ENCODE data around the gene SPSB2. TPM values are rescaled to one million over a fixed set of nuclear protein-coding genes. Genes with fewer than 3 reads are reported as not detected.
"Not testable (repeated sequence)": the region's sequence is repeated elsewhere in the genome, so short reads cannot be mapped to it uniquely, and the experiment has no call there.

The SPSB2 gene
- total RNA-seq, 2 donors from 2014 or later: 9.2 to 19.1 TPM

DNA sequence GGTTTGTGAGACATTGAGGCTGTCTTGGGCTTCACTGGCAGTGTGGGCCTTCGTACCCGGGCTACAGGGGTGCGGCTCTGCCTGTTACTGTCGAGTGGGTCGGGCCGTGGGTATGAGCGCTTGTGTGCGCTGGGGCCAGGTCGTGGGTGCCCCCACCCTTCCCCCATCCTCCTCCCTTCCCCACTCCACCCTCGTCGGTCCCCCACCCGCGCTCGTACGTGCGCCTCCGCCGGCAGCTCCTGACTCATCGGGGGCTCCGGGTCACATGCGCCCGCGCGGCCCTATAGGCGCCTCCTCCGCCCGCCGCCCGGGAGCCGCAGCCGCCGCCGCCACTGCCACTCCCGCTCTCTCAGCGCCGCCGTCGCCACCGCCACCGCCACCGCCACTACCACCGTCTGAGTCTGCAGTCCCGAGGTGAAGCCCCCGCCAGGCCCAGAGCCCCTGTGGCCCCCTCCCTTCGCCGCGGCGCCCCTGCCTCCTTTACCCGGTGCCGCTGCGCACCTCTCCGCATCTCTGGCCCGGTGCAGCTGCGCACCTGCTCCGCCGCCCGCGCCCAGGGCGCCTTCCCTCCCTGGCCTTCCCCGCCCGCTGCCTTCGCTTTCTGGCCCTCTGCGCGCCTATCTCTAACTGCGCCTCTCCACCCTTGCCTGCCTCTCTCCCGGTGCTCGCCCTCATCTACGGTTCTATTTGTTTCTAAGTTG, 41.3 kb upstream of the SPSB2 start, which contains the start of gene ENO2:
Gene ENO2, plus strand, starts transcription at position 335 of the 701 bp plus-strand sequence. CDS start 1,253 bp downstream, outside the sequence.
- Histone ChIP-seq H3K9me3 (no peaks in the 10 kb centered on the region), H3K27me3 (replicated peaks; ENCODE audit: insufficient read depth) (no peaks in the 10 kb centered on the region), H3K4me1 (ENCODE audit: control insufficient read depth in 1 of 2, low read depth in 2 of 2) (peaks cover 16 to 18% of the 10 kb centered on the region in 2 donors), H3K27ac (peak within 1 kb of the TSS; percentile 94), H3K4me3 (peak within 1 kb of the TSS; percentile 99), H3K36me3 (peaks cover 11% of the 10 kb centered on the region)
- no peak for TF ChIP-seq CTCF (IDR thresholded peaks at IDR 0.05)
- DNase-seq (ENCODE audit: low spot score) (peak; percentile 60), ATAC-seq (ENCODE audit: insufficient number of reproducible peaks, low FRiP score, low read depth) (peak; percentile 77)

GRCh38 chr12:6912164-6912935, 39.2 kb upstream of the SPSB2 start:
- no peak for ATAC-seq (ENCODE audit: insufficient number of reproducible peaks, low FRiP score, low read depth)
- H3K27me3 ChIP-seq (replicated peaks; ENCODE audit: insufficient read depth): no peaks in the 10 kb centered on the region
- H3K36me3 ChIP-seq: peaks cover 10% of the 10 kb centered on the region
- no peak overlapping the region for H3K27ac ChIP-seq
- TF ChIP-seq CTCF (IDR thresholded peaks at IDR 0.05): no peak
- peaks cover 16 to 18% of the 10 kb centered on the region in 2 donors for H3K4me1 ChIP-seq (ENCODE audit: control insufficient read depth in 1 of 2, low read depth in 2 of 2)
- no peaks in the 10 kb centered on the region for H3K9me3 ChIP-seq
- DNase-seq (ENCODE audit: low spot score): no peak
- no peak overlapping the region for H3K4me3 ChIP-seq

- Histone ChIP-seq H3K27me3 (replicated peaks; ENCODE audit: insufficient read depth) (no peaks in the 10 kb centered on the region), H3K4me3 (no peak overlapping the region), H3K27ac (no peak overlapping the region), H3K4me1 (ENCODE audit: control insufficient read depth in 1 of 2, low read depth in 2 of 2) (peaks cover 11 to 14% of the 10 kb centered on the region in 2 donors), H3K36me3 (peaks cover 4% of the 10 kb centered on the region), H3K9me3 (no peaks in the 10 kb centered on the region)
- DNase-seq (ENCODE audit: low spot score) (no peak), ATAC-seq (ENCODE audit: insufficient number of reproducible peaks, low FRiP score, low read depth) (no peak)
- TF ChIP-seq CTCF (IDR thresholded peaks at IDR 0.05): no peak
Observed at GRCh38 chr12:6909421-6910145, 36.5 kb upstream of the SPSB2 start.

- not testable (repeated sequence) for ATAC-seq (ENCODE audit: insufficient number of reproducible peaks, low FRiP score, low read depth); DNase-seq (ENCODE audit: low spot score); H3K36me3 ChIP-seq; H3K27me3 ChIP-seq (replicated peaks; ENCODE audit: insufficient read depth); H3K9me3 ChIP-seq; H3K4me3 ChIP-seq; H3K27ac ChIP-seq
- peaks cover 5 to 12% of the 10 kb centered on the region in 2 donors for H3K4me1 ChIP-seq (ENCODE audit: control insufficient read depth in 1 of 2, low read depth in 2 of 2)
Observed at GRCh38 chr12:6908141-6908540, 35.0 kb upstream of the SPSB2 start.

GRCh38 chr12:6905414-6906040, 32.4 kb upstream of the SPSB2 start:
- ATAC-seq (ENCODE audit: insufficient number of reproducible peaks, low FRiP score, low read depth): no peak
- no peak for DNase-seq (ENCODE audit: low spot score)
- Histone ChIP-seq H3K9me3 (no peaks in the 10 kb centered on the region), H3K4me1 (ENCODE audit: control insufficient read depth in 1 of 2, low read depth in 2 of 2) (peaks cover 5 to 12% of the 10 kb centered on the region in 2 donors), H3K4me3 (peak overlapping the region; percentile 100), H3K27ac (peak overlapping the region in 1 of 2 donors; percentile 96), H3K36me3 (peaks cover 4% of the 10 kb centered on the region), H3K27me3 (replicated peaks; ENCODE audit: insufficient read depth) (no peaks in the 10 kb centered on the region)
- no peak for TF ChIP-seq CTCF (IDR thresholded peaks at IDR 0.05)
